Measurements from ENCODE around the gene TPR.

DNA sequence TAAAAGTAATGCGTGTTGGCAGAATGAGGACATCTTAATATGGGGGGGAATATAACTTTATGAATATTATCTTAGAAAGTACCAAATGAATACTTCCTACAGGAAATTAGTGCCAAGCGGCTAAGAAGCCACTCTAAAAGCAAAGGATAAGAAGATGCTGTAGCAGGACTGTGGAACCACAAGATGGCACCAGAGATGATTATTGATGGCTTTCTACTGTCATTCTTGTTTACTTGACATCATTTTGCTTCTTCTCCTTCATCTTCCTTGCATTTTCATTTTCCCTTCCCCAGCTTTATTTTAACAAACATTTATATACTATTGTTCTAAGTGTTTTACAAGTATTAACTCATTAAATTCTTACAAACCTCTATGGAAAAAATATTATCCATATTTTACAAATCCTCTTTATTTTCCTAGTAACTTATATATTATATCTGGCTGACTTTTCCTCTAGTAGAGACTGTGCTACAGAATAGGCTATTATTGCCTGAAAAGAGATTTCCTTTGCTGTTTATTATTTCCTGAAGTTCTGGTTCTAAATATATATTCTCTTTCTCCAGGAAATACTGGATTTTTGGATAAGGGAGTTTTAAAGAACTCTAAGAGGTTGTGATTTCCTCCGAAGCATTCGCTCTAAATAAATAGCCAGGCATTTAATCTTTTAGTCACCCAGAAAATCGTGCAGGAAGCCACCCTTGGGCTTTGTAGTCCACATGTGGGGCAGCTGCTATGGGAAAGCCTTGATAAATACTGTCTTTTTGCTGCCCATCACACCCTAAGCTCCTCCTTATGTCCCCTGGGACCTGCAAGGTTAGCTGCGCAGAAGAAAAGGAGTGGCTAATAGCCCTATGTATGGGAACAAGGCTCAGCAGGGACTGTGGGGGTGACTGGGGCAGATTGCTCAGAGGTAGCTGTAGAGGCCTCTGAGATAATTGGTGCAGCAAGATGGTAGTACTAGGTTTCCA lies 69.8 kb downstream of the TPR start:
- TF ChIP-seq, protein P1, sequence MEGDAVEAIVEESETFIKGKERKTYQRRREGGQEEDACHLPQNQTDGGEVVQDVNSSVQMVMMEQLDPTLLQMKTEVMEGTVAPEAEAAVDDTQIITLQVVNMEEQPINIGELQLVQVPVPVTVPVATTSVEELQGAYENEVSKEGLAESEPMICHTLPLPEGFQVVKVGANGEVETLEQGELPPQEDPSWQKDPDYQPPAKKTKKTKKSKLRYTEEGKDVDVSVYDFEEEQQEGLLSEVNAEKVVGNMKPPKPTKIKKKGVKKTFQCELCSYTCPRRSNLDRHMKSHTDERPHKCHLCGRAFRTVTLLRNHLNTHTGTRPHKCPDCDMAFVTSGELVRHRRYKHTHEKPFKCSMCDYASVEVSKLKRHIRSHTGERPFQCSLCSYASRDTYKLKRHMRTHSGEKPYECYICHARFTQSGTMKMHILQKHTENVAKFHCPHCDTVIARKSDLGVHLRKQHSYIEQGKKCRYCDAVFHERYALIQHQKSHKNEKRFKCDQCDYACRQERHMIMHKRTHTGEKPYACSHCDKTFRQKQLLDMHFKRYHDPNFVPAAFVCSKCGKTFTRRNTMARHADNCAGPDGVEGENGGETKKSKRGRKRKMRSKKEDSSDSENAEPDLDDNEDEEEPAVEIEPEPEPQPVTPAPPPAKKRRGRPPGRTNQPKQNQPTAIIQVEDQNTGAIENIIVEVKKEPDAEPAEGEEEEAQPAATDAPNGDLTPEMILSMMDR (IDR thresholded peaks at IDR 0.05; ENCODE audit: insufficient read depth, low read depth, low read length) = peak; percentile 59
- no peak for TF ChIP-seq EZH2 (IDR thresholded peaks at IDR 0.05; ENCODE audit: insufficient read depth, low read length)

Measured in astrocyte (in vitro differentiated cells and primary cell).